Stimulated activated CD4-positive, alpha-beta T cell treated with anti-CD3 and anti-CD28 coated beads, Interleukin-1b, Interleukin-23, amount 100 ng/mL, for 48 hours (primary cell): ENCODE measurements around the gene C16orf89.

Source experiments
- DNase-seq: peaks from one replicate; pipeline ENCODE4 v3.0.0-alpha.2; 2020

The C16orf89 gene

GRCh38 chr16:5002699-5003143 is 63.0 kb downstream of the C16orf89 start:
- no peak for DNase-seq

GRCh38 chr16:5001986-5002385 is 63.8 kb downstream of the C16orf89 start:
- no peak for DNase-seq

GRCh38 chr16:5001571-5001970 is 64.2 kb downstream of the C16orf89 start:
- no peak for DNase-seq

- DNase-seq, result no peak
Measured at GRCh38 chr16:5000573-5001001, 65.2 kb downstream of the C16orf89 start.

GRCh38 chr16:4994719-4995434 is 70.9 kb downstream of the C16orf89 start:
- DNase-seq, result no peak
